Breast epithelium (tissue), 3 donors: ENCODE results near the gene MET.

Experiments used
- CTCF ChIP-seq, 3 donors: fragments of 450-650 bp; IDR thresholded peaks; one replicate each; pipeline ENCODE4 v1.5.1; 2016 to 2017; ENCODE audit warnings: antibody characterized with exemption in 3 of 3, mild to moderate bottlenecking in 3 of 3, moderate library complexity in 3 of 3
- POLR2A ChIP-seq: fragments of 450-650 bp; IDR thresholded peaks from one replicate; pipeline ENCODE4 v1.6.1; 2016; ENCODE audit warnings: antibody characterized with exemption, mild to moderate bottlenecking, moderate library complexity

DNA sequence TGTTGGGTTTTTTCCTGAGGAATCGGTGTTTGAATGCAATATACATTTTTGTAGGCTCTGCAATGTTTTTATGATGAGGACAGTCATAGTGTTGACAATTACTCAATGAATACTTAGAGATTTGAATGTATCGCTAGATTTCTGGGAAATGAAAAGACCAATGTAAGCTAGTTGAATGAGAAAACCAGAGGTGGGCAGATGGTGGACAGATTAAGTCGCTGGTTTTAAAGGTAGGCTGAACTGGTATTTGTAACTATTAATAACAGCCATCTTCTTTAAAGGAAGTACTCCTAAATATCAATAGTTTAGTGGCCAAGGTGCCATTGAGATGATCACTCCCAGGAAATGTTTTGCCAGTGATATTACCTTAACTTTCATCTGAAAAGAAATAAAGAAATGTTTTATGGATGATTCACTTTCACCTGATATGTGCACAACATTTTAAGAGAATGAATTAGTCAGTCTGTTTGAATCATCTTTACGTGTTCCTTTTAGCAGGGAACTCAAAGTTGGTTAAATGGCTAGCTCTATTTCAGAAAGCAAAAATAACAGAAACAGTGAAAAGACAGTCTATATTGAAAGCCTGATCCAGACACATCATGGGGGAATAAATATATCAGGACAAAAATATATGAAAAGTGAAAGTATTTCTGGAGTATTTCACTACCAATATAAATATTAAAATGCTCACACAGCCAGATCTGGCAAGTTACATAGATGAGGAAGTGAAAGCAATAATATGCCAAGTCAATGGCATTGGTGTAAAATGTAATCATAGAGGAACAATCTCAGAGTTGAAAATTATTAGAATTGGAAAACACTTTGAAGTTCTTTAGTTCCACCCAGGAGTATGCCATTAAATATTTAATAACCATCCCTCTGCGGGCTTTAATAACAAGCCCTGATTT is 20.7 kb downstream of the MET start:
- TF ChIP-seq POLR2A (no peak), CTCF (IDR thresholded peaks at IDR 0.05) (no peak)
